ENCODE results near the gene MAP4K4.

Gene MAP4K4

DNA sequence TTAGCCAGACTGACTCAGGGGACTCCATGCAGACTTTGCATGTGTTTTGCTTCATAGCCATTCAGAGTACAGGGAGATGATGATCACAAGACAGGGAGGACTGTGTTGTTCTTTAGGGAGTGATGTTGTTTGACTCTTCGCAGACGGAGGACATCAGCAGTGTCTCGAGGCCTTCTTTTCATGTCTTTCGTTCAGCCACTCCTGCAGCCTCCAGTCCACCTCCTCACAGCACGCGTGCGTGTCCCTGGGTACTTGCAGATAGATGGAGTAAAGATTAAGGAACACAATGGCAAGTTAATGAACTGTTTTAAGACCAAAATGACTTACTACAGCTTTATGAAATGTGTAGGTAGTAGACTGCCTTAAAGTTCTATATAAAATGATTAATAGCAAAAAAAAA, 114.7 kb downstream of the MAP4K4 start:
- no peak for DNase-seq

- no peak for DNase-seq
Observed at GRCh38 chr2:101814752-101815151, 117.2 kb downstream of the MAP4K4 start.

DNA sequence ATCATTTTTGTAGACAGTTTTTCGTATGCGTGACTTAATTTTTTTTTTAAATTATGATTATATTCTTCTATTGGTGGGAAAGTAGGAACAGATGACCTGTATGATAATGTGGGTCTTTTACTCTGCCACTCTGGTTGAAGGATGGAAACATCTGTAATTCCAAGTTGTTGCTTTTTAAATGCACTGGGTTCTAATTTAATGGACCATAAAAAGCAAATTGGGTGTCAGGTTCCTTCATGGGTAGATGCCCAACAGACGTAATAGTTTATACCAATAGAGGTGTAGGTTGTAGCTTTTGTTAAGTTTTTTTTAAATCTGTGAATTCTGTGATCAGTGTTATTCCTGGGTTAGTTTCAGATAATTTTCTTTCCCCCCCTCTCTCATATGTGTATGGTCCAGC, 117.6 kb downstream of the MAP4K4 start:
- no peak for DNase-seq

DNA sequence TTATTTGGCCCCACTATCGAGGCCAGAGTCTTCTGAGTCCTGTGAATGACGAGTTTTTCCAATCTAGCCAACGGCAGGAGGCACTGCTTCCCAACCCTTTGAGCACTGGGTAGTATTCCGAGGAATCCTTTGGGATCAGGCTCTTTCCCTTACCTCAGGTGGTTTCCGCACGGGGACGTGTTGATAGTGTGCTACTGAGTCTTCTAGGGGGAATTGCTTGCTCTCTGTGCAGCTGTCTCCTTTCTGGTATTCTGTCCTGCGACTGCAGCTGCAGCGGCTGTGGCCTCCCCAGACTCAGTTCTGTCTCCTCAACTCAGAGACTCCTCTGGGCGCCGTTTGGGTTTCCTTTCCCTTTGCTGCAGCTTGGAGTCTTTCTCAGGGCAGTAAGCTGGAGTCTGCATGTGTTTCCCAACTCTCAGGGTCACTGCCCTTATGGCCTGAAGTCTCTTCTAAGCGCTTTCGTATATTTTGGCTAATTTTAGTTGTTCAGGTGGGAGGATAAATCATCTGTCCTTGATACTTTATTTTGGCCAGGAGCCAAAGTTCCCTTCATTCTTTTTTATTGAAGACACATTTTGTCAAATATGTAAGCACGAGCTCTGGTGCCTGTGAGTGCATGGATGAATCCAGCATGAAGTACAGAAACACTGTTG, 118.4 kb downstream of the MAP4K4 start:
- DNase-seq = peak in 3 of 56 donors; percentile 23 to 33 (median 24)

- DNase-seq = no peak
Observed at GRCh38 chr2:101816598-101816997, 119.1 kb downstream of the MAP4K4 start.

DNA sequence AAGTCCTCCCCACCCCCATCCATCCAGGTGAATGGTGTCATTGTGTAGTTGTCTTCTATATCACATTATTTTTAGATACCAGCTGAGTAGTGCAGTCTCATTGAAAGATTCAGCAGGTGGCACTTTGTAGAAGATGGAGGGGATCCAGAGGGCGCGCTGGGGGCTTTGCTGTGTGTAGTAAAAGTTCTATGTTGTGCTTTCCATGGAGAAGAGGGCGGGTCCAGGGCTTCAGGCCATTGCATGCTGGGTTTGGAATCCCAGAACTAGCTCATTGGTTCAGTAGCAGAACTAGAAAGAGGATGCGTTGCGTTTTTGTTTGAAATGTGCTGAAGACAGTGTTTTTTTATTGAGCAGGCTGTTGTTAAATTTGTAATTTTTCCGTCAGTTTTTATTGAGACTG, 120.0 kb downstream of the MAP4K4 start:
- peak in 1 of 56 donors; percentile 24 for DNase-seq

GRCh38 chr2:101818531-101819451, 121.3 kb downstream of the MAP4K4 start:
- DNase-seq = peak in 28 of 56 donors; percentile 24 to 85 (median 56)

- DNase-seq = no peak
Observed at GRCh38 chr2:101820519-101820918, 123.0 kb downstream of the MAP4K4 start.

- no peak for DNase-seq
Observed at GRCh38 chr2:101821059-101821805, 123.7 kb downstream of the MAP4K4 start.

- no peak for DNase-seq
Observed at GRCh38 chr2:101821828-101822458, 124.4 kb downstream of the MAP4K4 start.

- peak in 22 of 56 donors; percentile 19 to 80 (median 38) for DNase-seq
Observed at GRCh38 chr2:101823347-101823791, 125.9 kb downstream of the MAP4K4 start.

- no peak for DNase-seq
Observed at GRCh38 chr2:101823859-101824258, 126.4 kb downstream of the MAP4K4 start.

- no peak for DNase-seq
Observed at GRCh38 chr2:101826716-101827115, 129.2 kb downstream of the MAP4K4 start.

DNA sequence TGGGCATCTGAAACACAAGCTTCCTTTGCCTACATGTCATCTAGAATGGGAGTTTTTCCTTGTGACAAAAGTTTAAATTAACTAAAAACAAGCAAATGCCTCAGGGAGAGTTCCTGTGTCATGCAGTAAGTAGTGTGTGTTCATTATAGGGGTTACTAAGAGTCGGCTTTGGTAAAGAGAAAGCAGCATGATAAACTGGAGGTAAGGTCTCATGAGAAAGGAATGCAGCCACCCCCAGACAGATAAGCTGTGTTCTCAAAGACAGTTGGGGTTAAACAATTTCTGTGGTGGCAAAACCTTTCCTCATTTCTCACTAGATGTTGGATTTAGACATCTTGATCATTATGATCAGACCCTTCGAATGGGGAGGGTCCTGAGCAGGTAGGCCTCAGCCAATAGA, 129.7 kb downstream of the MAP4K4 start:
- no peak for DNase-seq

DNA sequence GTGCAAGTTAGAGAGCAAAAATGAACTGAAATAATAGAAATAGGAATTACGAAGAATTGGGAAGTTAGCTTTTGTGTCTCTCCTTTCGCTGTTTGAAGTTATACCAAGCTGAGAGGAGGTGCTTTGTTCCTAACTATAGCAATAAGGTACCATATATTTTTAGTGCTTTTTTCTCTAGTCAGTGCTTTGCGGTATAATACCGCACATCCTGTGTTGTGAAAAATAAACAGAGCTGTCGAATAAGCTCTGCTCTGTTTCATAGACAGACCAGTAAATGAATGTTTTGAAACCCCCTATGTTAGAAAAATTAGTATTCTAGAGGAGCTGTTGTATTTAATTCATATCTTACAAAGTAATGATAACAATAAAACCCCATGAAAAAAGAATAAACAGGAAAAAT, 130.8 kb downstream of the MAP4K4 start:
- DNase-seq = no peak

- DNase-seq = no peak
Observed at GRCh38 chr2:101828673-101829334, 131.3 kb downstream of the MAP4K4 start.

- DNase-seq = no peak
Observed at GRCh38 chr2:101829429-101829828, 131.9 kb downstream of the MAP4K4 start.

DNA sequence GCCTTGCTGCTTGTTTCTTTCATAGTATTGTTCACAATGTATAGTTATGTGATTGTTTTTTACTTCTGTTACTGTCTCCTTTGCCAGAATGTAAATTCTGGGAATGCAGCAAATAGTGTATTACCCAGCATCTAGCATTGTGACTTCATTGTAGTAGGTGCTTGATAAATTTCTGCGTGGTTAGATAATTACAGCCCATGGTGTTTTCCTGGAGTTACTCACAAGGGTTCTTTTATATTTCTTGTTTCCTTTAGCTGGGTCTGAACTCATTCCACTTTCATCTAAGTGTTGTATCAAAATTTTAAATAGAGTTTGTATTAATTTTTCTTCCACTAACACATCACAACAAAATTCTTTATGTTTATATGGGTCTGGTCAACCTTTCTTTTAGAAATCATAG, 132.6 kb downstream of the MAP4K4 start:
- DNase-seq = no peak

GRCh38 chr2:101830555-101830954, 133.0 kb downstream of the MAP4K4 start:
- DNase-seq = no peak

DNA sequence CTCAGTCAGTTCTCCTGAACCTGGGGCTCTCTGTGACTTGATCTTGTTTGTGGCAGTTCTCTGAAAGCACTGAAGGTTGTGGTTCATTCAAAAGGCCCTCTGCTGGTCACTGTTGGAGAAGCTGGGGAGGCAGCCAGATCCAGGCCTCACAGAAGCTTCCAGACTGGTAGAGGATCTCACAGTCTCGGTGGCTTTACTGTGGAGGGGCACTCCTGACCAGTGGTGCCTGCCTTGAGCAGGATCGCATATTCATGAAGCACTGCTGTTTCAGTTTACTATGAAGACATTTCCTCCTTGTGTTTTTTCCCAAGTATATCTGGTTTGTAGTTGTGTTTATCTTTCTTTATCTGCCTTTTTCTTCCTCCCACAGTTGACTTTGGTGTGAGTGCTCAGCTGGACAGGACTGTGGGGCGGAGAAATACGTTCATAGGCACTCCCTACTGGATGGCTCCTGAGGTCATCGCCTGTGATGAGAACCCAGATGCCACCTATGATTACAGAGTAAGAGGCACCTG, 133.9 kb downstream of the MAP4K4 start:
- DNase-seq = peak in 50 of 56 donors; percentile 16 to 87 (median 58)

GRCh38 chr2:101832114-101832513, 134.6 kb downstream of the MAP4K4 start:
- no peak for DNase-seq

Data from amygdala (tissue), 56 donors.